CD1c-positive myeloid dendritic cell (primary cell): ENCODE data around the gene GABBR2.
"Not testable (repeated sequence)": the region's sequence is repeated elsewhere in the genome, so short reads cannot be mapped to it uniquely, and the experiment has no call there.

Experiments used
- DNase-seq: peaks from one replicate; pipeline ENCODE4 v3.0.0-alpha.2; 2016; ENCODE audit errors: extremely low spot score

GABBR2 gene

DNA sequence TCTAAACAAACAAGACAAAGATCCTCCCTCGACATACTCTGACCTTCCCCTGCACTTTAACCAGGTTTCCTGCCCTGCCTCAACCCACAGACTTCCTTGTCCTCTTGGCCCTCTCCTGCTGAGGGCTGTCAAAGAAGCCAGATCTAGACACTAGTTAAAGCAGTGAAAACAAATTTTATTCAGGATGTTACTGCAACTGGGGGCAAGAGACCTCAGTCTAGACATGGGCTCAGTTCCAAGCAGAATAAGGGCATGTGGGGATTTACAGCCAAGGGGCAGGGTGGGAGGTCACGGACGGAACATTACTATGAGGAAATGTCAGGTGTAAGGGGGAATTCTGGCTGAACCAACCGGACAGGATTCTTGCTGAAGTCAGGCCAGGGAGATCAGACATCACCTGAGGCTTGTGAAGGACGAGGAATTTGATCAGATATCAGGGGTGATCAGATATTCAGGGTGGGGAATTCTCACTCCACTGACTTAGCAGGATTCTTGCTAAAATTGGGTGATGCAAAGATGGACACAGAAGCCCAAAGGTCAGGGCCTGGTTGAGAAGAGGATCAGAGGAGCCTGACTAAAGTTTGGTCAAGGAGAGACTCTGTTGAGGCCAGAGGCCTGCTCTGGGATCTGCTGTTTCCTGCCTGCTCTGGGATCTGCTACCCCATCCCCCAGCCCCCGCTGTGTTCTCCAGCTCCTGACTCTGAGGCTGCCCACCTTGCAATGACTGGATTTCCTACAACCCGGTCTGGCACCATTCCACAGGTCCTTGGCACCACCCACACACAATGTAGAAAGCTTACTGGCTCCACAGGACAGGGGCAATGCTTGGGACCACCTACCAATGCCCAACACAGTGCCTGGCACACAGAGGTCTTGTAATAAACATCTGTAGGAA is 21.5 kb downstream of the GABBR2 start:
- DNase-seq, result no peak

DNA sequence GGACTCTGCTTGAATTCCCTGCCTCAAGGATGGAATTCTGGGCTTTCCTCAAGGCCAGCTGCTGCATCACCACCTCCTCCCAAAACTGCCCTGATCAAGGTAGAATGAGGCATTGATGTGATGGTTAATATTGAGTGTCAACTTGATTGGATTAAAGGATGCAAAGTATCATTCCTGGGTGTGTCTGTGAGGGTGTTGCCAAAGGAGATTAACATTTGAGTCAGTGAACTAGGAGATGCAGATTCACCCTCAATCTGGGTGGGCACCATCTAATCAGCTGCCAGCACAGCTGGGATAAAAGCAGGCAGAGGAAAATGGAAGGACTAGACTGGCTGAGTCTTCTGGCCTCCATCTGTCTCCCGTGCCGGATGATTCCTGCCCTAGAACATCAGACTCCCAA is 23.9 kb downstream of the GABBR2 start:
- not testable (repeated sequence) for DNase-seq

DNA sequence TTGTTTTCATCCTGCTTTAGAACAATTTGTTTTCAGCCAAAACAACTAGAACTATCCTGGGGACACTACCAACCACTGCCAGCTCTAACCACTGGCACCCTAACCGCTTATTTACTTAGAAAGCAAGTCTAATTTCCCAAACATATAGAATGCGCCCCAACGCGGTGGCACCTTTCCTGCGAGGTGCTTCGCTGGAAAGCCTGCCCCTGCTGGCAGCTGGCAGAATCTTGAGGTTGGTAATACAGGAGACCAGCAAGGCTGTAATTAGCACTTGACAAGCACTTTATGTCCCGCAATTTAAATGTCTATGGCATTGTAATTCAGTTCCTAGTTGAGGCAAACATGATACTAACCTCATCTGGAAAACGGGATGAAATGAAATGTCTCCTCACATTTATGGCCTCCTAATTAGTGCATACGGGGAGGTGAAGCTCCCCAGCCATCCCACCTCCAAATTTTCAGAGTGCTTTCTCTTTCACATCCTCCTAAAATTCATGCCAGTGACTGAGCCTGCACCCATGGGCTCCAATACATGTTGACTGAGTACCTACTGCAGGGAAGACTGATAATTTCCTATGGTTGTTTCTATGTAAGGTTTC is 30.4 kb downstream of the GABBR2 start:
- DNase-seq, result peak; percentile 9

DNA sequence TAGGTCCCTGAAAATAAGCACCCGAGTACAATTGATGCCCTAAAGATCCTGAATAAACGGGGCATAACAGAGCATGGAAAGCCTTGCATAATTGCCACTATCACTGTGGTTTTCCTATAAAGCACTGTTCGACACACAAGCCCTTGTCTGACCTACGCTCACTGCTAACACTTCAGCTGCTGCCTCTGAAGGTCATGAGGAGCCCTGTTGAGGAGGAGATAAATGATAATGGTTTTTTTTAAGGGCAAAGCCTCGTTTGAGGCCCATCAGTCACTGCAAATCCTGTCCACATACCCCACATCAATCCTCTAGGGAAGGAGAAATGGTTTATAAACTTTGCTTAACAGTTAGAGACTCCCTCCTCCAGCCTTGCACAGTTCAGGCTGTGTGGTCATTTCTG is 35.1 kb downstream of the GABBR2 start:
- DNase-seq, result no peak

DNA sequence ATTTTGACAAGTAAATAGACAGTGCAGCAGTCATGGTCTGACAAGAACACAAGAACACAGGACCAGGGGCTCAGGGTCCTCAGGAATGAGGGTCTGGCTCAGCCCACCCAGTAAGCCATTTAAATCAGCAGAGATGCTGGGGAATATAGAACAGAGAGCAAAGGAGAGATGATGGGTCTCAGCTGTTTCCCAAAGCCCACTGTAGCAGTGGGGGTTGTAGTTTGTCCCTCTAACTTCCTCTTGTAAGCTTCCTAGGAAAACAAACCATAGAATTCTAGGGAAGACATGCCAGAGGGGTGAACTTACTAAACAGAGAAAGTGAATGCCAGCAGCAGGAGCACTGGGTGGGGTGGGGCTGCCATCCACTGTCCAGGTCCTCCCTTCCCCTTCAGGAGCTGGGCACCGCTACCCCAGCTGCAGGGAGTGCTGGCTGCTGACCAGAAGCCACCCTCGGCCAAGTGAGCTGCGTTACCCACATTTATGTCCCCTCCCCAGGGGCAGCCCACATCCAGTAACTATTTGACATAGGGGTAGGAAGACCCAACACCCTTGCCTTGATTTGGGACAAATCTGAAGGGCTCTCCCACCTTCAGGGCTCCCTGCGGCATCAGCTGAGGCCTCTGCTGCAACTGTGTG is 41.6 kb downstream of the GABBR2 start:
- no peak for DNase-seq

DNA sequence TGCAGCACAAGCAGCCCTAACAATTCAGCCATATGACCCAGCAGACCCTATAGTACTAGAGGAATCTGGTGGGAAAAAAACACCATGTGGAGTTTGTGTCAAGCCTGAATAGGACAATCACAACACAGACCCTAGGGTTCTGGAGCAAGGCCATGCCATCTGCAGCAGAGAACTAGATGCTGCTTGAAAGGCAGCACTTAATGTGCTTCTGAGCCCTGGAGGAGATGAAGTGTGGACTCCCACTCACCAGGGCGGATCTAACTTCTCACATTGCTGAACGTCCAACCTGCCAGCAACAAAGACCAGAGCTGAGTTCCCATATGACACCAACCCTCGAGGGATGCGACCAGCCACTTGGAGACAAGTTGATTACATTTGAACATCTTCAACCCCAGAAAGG is 43.2 kb downstream of the GABBR2 start:
- DNase-seq, result no peak

DNA sequence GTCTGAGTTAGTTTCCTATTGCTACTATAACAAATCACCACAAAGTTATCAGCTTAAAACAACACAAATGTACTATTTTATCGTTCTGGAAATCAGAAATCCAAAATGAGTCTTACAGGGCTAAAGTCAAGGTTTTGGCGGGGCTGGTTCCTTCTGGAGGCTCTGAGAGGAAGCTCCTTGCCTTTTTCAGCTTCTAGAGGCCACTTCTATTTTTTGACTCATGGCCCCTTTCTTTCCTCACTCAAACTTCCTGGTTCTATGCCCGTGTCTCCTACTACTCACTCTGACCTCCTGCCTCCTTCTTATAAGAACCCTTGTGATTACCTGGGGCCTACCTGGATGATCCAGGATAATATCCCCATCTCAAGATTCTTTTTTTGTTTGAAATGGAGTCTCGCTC is 48.2 kb downstream of the GABBR2 start:
- DNase-seq, result peak; percentile 34

DNA sequence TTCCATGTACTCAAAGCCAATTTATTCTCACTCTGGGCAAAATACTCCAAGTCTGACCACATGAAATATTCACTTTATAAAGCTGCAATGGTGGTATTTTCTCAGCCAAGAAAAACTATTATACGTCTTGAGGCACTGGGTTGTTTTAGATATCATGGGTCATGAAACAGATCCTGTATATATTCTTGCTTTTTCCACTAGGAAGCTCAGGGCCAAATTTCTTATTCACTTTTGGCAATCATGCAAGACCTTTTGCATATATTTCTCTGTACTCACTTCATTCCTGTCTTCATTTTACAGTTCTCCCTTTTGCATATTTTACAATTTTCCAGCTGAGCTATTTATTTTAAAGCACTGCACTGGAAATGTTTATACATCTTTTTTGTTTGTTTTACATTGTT is 49.8 kb downstream of the GABBR2 start:
- no peak for DNase-seq

DNA sequence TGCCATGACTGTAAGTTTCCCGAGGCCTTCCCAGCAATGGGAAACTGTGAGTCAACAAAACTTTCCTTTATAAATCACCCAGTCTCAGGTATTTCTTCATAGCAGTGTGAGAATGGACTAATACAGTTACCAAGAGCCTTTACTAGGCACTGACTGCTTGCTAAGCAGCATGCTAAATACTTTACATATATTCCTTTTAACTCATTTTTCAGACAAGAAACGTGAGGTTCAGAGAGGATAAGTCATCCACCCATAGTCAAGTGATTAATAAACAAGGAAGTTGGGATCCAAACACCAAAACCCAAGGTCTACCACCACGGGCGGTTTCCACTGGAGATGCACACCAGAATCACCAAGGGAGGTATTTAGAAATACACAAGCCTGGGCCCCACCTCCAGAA is 50.8 kb downstream of the GABBR2 start:
- no peak for DNase-seq

DNA sequence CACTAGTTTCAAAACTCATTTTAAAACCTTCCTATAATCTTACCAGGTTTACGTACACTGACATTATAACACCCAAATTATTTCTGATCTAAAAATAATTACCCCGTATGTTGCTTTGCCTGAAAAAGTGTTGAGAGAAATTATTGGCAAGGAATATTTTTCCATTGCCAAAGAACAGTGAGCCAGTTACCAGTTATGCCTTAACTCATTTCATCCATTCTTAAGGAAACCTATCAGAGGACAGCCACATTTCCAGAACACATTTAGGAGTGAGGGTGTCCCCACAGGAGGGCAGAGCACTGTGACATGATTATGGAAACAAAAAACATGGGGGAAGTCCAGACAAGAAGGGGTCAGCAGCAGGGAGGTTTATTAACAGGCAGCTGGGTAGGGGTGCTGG is 52.2 kb downstream of the GABBR2 start:
- no peak for DNase-seq

DNA sequence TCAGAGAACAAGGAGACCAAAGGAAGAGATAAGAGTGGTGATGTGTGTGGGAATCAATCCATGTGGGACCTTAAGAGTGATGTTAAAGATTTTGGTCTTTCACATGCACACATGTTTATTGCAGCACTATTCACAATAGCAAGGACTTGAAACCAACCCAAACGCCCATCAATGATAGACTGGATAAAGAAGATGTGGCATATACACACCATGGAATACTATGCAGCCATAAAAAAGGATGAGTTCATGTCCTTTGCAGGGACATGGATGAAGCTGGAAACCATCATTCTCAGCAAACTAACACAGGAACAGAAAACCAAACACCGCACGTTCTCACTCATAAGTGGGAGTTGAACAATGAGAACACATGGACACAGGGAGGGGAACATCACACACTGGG is 53.3 kb downstream of the GABBR2 start:
- DNase-seq, result not testable (repeated sequence)

DNA sequence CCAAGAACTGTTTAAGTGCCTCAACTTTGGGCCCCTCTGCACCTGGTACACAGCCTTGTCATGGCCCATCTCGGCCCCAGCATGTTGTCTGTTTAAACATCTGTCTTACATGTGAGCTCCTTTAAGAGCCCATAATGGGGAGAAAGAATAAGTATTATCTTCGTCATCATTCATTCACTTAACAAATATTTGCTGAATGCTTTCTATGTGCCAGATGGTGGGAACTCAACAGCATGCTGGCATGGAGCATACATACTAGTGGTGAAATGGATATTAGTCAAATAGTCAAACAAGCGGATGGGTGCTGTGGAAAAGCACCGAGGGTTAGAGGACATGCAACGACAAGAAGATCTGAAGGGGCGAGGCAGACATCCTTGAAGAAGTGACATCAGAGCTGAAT is 54.5 kb downstream of the GABBR2 start:
- no peak for DNase-seq

DNA sequence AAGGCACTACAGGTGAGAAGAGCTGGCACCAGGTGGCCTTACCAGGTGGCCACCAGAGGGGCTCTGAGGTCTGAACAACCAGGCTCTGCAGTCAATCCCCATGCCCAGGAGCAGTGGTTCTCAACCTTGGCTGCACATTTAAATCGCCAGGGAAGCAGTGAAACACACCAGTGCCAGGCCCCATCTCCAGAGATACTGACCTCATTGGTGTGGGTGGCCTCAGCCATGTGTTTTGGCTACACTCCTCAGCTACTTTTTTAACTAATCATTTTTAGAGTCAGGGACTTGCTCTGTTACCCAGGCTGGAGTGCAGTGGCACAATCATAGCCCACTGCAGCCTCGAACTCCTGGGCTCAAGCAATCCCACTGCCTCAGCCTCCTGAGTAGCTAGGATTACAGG is 56.0 kb downstream of the GABBR2 start:
- DNase-seq, result no peak

DNA sequence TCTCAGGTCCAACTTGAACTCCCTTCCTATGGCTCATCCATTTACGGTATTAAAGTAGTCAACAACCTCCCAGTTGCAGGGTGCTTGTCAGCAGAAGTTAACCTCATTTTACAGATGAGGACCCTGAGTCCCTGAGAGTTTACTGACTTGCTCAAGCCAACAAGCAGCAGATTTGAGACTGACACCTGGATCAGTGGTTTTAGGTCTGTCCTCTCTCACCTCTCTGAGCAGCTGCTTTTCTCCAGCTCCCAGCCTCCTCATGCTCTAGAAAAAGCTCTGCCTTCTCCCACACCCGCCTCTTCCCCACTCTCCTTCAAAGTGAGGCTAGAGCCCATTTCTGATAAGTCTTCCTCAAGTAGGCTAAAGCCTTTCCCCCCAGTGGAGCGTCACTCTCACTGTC is 56.4 kb downstream of the GABBR2 start:
- no peak for DNase-seq

DNA sequence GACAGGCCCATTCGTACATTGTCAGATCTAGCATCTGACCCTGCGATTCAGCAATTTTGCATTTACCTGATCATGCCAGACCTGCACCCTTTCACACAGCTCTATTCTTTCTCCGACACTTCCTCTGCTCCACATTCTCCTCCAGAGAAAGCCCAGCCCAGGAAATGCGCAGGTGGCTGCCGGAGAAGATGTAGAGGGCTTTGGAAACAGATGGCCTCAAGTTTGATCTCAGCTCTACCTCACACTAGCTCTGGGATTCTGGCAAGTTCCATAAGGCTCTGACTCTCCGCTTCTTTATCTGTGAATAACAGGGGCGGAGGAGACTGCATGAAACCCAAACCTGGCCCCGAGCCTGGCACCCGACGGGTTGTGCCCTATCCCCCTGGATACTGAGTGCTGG is 61.5 kb downstream of the GABBR2 start:
- no peak for DNase-seq

DNA sequence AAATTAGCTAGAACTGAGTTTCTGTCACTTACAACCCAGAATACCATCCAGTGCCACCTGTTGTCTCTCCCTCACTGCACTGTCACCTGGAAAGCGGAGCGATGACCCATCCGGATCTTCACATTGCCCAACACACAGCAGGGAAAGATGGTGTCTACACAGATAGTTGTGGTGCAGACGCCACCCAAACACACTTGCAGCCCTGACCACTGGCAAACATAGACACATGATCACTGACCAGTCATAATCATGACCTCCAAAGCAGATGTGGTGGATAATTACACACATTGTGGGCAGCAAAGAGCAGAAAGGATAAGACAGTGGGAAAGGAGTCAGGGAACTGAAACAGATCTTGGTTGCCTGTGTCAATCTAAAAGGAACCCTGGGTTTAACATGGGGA is 64.7 kb downstream of the GABBR2 start:
- no peak for DNase-seq

DNA sequence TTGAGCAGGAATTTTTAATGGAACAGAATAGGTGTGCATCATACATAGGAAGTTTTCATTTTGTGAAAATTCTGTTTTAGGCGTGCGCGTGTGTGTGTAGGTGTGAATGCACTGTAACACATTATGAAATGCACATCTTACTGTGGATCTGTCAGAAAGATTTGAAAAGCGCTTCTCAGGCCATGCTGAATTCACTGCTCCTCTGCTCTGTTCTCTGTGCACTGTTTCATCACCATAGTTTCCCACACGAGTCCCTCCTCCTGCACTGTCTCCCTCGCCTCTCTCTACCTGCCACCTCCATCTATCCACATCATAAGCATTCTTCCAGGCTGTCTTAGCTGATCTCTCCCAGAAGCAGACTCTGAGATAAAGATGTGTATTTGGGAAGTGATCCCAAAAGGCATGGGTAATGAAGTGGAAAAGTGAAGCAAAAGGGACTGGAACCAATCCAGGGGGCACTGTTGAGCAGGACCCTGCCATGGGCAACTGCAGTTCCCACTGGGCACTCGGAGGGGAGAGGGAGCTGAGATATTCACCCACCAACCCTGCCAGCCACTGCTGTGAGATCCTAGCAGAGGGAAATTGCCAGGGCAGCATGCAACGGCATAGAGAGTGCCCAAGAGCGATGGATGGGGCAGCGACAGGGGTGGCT is 65.9 kb downstream of the GABBR2 start:
- DNase-seq, result no peak

DNA sequence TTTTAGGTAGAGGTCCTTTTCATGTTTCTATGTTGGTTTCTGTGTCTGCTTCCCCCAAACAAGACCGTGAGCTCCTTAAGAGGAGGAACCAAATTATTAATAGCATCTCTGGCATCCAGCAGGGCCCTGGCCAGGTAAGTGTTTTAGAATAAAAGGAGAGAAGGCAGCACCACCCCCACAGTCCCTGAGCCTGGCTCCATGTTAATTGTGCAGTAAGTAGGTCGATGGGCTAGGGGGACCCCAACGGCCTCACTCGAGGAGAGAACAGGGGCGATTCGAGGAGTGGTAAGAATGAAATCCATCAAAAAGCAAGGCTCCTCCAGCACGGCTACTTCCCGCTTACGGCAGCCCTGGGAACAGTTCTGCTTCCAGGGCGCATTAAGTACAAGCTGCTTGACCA is 67.0 kb downstream of the GABBR2 start:
- DNase-seq, result no peak

DNA sequence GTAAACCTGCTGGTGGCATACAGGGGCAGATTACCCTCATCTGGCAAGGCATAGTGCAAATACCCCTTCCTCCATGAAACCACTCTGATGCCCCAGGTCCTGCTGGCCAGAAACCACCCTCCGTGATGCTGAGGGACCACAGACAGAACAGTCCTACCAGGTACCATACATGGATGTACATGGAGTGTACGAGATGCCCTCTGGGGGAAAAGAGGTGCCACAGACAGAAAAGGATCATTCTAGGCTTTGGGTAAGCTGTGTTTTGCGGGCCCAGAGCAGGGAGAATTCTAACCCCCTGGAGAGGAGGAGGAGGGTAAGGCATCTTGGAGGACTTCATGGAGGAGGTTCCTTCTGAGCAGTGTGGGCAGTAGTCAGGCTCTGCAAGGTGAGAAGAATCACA is 68.3 kb downstream of the GABBR2 start:
- DNase-seq, result no peak

DNA sequence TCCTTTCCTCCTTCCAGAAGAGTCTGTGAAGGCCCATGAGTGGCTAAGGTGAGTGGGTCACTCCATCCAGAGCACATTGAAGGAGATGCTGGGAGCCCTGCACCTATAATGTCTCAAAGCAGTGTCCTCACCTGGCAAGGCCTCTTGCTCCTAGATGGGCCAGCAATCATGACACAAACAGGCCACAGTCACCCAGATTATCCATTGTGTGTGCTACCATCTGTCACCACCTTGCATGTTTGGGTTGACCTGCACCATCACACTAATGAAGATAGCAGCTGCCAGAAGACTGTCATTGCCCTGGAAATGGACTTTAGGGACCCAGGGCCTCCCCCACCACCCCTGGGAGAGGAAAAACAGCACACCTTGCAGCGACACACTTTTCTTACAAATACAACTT is 69.6 kb downstream of the GABBR2 start:
- no peak for DNase-seq

DNA sequence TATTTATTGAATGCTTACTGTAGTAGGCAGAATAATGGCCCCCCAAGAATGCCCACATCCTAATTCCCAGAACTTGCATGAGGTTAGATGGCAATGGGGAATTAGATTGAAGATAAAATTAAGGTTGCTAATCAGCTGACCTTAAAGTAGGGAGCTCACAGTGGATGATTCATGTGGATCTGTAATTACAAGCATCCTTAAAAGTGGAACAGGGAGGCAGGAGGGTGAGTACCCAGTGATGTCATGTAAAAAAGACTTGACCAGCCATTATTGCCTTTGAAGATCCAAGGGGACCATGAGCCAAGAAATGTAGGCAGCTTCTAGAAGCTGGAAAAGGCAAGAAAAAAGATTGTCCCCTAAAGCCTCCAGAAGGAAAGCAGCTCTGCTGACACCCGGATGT is 71.4 kb downstream of the GABBR2 start:
- DNase-seq, result no peak

DNA sequence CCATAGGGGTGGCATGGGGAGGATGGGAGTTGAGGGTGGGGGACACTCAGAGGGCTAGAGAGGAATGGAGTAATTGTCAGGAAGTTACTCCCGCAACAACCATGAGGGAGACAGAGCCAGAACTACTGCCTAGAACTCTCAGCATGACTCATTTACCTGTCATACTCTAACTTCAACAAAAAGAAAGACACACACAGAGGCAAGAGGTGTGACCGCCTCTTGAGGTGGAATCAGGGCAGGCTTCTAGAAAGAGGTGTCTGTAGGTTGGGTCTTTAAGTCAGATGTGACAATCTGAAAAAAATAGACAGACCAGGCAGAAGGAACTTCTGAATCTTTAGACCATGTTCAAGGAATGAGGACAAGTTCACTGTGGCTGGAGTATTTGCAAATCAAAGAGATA is 73.4 kb downstream of the GABBR2 start:
- DNase-seq, result no peak
